ENCODE measurements around the gene CARMIL3.
"Not testable (repeated sequence)": the region's sequence is repeated elsewhere in the genome, so short reads cannot be mapped to it uniquely, and the experiment has no call there.

CARMIL3 gene

DNA sequence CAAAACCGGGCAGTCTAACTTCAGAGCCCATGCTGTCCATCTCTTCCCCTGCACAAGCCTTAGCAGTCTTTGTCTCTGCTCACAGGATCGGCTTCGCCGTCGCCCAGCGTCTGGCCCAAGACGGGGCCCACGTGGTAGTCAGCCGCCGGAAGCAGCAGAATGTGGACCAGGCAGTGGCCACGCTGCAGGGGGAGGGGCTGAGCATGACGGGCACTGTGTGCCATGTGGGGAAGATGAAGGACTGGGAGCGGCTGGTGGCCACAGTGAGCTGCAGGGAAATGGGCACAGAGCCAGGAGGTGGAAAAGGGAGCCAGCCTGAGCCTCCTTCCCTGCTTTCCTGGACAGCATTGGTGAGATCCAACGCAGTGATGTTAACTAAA lies 14.2 kb upstream of the CARMIL3 start:
- DNase-seq: no peak

DNA sequence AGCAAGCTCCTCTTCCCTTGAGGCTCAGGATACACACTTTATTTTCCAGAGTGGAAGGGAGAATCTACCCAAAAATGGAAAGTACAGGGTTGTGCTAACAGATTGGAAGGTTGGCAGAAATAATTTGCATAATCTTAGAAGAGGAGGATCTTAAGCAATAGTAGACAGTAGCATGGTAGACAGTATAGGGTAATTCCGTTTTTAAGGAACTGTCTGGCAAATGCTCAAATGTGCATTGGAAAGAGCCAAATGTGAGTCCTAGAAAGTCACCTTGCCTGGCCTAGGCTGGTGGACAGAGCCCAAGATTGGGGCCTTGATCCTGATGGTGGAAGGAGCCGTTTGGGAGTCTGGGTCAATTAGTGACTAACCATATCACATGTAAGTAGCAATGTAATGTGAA lies 13.1 kb upstream of the CARMIL3 start:
- DNase-seq: peak; percentile 73 to 88 (median 83)

DNA sequence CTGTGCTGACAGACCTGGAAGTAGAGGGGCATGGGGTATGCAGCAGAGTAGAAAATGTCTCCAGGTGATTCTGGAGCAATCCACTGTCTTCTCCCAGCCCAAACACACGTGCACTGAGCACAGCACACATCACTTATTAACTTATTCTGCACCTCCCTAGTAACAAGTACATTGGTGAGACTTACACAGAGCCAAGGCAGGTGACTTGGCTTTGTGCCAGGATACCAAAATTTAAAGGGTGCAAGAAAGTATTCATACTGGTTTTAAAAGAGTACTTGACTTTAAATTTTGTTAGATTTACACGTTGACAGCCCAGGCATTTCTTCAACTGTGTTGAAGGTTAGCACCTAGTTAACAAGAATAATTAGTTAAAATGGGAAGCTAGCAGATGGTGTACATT lies 11.1 kb upstream of the CARMIL3 start:
- DNase-seq: no peak

DNA sequence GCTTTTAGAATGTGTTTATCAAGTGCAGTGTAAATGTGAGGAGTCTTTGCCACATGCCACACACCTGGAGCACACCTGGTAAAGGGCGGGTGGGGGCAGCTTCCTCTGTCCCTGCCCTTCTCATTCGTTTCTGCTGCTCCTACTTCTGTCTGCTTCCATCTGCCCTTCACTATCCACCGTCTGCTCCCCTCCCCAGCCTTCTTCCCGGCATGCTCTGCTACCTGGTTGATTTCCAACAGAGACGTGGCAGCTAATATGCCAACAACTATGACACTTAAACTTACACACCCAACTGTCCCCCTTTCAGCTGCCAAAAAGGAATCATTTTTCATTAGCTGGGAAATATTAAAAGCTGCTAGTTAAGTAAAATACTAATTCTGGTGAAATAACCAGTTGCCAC lies 9.1 kb upstream of the CARMIL3 start:
- DNase-seq: no peak

DNA sequence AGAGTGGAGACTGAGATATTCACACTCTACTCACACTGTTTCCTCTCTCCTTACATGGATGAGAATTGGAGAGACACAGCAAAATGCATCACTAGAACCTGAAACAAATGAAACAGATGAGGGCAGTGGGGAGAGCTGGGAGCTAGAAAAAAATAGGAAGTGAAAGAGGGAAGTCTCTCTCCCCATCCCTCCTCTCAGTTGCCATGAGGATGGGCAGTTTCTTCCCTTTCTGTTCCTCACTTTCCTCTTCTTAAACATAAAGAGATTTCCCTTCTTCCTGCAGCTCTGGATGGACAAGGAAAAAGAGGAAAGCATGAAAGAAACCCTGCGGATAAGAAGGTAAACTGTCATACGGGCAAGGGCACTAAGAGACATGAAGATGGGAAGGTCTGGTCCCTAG lies 2.8 kb upstream of the CARMIL3 start:
- peak; percentile 53 to 66 (median 56) for DNase-seq

DNA sequence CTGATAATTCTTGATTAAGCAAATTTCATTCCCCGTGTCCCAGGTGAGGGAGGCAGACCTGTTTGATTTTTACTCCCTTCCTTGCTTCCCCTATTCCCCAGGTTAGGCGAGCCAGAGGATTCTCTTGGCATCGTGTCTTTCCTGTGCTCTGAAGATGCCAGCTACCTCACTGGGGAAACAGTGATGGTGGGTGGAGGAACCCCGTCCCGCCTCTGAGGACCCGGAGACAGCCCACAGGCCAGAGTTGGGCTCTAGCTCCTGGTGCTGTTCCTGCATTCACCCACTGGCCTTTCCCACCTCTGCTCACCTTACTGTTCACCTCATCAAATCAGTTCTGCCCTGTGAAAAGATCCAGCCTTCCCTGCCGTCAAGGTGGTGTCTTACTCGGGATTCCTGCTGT lies 1.1 kb upstream of the CARMIL3 start:
- not testable (repeated sequence) for DNase-seq

DNA sequence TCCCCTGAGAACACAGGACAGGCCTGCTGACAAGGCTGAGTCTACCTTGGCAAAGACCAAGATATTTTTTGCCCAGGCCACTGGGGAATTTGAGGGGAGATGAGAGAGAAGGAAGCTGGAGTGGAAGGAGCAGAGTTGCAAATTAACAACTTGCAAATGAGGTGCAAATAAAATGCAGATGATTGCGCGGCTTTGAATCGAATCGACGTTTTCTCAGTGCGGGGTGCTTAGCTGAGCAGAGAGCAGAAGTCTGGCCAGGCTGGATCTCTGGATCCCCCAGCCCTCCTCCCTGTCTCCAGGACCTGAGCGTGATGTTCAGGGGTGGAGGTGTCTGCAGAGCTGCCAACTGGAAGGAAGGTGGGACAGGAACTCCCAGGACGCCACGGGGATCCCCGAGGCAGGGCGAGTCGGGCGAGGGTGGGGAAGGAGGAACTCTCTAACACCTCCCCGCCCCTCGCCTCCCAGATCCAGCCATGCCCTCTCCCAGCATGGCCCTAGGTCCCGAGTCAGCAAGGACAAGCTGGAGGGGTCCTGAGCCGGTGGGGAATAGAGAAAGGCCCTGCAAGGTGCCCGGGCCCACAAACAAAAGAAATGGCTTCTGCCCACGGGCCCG lies 527 bp upstream of the CARMIL3 start:
- peak; percentile 42 to 74 (median 43) for DNase-seq

DNA sequence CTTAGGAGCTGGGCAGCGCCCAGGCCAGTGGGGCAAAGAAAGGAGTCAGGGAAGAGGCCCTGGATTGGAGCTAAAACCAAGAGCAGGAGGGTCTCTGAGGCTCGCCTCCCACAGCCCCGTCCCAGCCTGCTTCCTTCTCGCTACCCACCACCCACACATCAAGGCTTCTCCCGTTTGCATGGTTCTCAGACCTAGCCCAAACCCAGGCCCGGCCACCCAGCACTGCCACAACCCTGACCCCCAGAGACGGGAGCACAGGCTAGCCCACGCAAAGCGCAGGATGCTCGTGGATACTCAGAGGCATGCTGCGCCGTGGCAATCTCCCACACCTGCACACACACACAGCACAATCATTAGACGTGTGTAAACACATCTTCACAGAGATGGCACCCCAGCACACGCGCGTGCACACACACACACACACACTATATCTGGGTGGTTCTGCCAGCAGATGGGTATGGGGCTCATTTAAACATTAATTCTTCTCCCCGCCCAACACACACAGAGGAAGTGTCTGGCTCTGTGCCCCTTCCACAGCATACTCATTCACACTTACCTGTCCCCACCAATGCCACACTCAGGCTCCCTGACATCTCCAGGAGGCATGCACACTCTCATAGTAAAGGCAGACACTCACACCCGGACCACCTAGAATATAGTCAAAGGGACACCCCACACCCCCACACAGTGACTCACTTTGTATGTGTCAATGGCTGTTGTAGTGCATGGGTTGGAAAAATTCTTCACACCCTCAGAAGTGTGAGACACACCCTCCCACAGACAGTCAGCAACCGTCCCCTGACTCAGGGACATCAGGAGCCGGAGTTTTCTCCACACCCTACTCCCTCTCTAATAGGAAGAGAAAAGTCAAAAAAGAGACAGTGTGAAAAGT lies 1.1 kb downstream of the CARMIL3 start:
- DNase-seq: peak; percentile 88 to 92 (median 89)

DNA sequence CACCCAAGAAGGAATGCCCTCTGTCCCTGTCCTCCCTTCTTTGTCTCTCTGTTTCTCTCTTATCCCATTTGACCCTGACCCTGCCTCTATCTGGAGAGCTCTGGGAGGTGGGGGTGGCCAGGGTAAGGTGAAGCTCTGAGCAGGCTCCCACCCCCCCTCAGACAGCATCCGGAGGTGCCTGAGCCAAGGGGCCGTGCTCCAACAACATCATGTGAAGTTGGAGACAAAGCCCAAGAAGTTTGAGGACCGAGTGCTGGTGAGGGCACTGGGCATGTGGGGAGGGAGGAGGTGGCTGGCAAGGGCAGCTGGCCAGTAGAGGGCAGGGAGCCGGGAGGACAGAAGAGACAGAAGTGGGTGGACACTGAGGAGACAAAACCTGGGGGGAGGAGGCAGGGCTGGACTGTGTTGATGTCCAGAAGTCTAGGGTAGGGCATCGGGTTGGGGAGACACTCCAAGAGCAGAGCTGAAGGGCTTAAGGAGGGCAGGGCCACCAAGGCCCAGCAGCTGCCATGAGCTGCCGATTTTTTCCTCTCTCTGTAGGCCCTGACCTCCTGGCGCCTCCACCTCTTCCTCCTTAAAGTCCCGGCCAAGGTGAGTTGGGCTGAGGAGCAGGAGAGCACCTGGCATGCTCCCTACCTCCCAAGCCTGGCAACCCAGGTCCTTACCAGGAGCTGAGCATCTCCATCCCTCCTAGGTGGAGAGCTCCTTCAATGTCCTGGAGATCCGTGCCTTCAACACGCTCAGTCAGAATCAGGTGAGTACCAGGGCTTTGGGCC lies 1.9 kb downstream of the CARMIL3 start:
- DNase-seq: peak in 1 of 3 donors; percentile 33

DNA sequence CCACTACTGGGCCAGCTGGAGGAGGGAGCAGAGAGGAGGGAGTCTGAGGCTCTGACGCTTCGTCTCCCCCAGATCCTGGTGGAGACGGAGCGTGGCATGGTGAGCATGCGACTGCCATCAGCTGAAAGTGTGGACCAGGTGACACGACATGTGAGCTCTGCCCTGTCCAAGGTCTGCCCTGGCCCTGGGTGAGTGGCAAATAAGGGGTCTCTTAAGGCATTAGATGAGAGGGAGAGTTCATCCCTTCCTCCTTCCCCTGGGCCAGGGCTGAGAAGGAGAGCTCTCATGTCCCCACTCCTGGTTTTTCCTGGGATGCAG lies 2.5 kb downstream of the CARMIL3 start:
- no peak for DNase-seq

DNA sequence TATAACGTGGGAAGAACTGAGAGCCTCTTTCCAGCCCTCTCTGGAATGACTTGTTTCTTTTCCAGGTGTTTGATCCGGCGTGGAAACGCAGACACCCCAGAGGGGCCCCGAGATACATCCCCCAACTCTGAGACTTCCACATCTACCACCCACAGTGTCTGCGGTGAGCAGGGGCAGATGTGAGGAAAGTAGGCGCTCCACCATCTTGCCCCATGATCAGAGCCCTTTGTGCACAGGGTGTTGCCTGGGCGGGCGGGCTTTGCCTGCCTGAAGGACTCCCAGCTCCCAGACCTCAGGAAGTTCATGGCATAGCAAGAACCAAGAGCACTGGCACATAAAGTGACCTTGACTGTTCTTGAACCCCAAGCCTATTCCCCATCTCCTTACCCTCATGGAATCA lies 2.8 kb downstream of the CARMIL3 start:
- DNase-seq: no peak

DNA sequence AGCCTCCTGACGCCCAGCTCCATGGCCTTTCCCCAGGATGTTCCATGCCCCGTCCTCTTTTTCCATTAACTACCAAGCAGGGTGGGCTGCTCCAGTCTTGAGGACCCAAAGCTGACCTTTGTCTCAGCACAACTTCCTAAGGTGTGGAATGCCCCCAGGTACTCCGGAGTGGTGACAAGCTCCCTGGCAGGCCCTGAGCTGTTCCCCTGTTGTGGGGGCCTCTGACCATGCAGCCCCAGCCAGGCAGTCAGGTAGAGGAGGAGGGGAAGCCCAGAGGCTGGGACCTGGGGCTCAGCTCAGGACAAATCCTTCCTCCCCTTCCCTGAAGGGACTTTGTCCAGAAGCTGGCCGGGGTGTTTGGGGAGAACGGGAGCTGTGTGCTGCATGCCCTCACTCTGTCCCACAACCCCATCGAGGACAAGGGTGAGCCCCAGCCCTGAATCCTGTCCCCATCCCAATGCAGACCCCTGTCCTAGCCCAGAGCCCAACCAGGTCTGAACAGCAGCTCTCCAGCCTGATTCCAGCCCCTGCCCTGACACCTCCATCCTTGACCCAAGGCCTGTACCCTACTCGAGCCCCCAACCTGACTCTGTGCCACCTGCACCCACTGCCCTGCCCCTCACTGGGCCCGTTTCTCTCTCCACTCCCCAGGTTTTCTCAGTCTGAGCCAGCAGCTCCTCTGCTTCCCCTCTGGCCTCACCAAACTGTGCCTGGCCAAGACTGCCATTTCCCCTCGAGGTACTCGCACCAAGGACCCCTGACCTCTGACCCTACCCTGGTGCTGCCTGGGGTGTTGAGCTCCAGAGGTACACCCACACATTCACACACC lies 4.4 kb downstream of the CARMIL3 start:
- DNase-seq: no peak

DNA sequence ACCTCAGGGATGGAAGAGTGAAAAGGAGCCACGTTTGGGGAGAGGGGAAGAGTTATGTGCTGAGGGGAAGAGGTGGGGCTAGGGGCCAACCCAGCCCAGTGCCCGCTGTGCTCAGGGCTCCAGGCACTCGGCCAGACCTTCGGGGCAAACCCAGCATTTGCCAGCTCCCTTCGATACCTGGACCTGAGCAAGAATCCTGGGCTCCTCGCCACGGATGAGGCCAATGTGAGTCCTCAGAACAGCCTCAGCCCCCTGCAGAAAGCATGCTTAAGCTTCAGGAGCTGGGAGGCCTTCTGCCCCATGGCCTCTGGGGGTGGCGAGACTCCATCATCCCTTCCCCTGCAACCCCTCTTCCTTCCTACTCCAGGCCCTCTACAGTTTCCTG lies 5.0 kb downstream of the CARMIL3 start:
- DNase-seq: no peak

DNA sequence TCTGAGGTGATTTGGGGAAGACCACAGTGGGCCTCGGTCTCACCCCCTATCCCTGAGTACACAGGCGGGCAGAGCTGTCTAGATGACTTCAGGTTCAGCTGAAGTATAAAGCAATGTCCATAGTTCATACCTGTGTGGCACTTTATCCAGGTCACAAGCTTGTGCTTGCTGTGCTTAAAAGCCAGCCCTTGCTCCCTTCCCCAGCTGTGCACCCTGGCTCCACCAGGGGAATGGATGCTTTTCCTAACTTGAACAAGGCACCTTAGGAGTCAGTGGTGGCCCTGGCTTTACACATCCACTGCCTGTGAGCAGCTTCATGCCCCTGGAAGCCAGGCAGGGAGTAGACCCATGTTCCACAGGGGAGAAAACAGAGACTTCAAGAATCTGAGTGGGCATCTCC lies 5.5 kb downstream of the CARMIL3 start:
- no peak for DNase-seq

DNA sequence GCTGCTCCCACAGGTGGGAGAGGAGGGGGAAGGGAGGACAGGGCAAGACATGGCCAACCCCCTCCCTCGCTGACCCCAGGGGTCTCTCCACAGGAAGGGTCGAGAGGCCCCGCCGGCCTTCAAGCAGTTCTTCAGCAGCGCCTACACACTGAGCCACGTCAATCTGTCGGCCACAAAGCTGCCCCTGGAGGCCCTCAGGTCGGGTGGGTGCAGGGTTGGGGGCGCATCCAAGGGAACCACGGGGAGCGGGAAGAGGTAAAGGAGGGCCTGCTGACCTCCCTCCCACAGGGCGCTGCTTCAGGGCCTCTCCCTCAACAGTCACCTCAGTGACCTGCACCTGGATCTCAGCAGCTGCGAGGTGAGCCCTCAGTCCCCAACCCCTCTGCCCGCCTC lies 6.1 kb downstream of the CARMIL3 start:
- no peak for DNase-seq

DNA sequence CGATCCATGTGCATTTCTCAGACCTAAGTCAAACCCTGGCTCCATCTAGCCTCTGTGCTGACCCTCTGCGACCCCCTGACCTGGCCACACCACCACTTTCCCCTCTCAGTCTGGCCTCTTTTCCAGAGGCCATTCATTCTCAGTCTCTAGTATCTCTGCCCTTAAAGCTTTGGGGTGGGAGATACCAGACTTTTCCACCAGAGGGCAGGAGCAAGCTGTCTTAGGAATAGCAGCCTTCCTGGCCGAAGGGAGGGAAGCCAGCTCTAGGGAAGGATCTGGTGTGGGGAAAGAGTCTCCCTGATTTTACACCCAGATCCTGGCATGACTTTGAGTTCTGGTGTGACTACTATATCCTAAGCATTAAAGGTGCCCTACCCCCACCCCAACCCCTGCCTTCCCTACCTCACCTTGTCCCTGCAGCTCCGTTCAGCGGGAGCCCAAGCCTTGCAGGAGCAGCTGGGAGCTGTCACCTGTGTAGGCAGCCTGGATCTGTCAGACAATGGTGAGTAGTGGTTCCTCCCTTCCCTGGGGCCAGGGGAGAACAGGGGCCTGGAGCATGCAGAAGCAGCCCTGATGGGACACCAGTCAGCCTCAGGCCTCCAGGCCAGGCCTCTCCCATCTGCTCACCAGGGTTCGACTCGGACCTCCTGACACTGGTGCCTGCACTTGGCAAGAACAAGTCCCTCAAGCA lies 6.6 kb downstream of the CARMIL3 start:
- DNase-seq: peak; percentile 82 to 86 (median 83)

DNA sequence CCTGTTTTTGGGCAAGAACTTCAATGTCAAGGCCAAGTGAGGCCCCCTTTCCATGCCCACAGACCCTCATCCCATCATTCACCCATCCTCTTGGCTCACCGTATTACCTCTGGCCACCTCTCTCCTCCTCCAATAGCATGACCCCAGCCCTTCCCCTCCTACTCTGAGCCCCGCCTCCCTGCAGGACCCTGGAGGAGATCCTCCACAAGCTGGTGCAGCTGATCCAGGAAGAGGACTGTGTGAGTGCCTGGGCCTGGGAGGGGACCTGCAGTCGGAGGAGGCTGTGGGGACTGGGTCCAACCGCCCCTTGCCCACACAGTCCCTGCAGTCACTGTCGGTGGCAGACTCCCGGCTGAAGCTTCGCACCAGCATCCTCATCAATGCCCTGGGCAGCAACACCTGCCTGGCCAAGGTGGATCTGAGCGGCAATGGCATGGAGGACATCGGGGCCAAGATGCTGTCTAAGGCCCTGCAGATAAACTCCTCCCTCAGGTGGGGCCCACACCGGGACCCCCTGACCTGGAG lies 7.2 kb downstream of the CARMIL3 start:
- DNase-seq: no peak

DNA sequence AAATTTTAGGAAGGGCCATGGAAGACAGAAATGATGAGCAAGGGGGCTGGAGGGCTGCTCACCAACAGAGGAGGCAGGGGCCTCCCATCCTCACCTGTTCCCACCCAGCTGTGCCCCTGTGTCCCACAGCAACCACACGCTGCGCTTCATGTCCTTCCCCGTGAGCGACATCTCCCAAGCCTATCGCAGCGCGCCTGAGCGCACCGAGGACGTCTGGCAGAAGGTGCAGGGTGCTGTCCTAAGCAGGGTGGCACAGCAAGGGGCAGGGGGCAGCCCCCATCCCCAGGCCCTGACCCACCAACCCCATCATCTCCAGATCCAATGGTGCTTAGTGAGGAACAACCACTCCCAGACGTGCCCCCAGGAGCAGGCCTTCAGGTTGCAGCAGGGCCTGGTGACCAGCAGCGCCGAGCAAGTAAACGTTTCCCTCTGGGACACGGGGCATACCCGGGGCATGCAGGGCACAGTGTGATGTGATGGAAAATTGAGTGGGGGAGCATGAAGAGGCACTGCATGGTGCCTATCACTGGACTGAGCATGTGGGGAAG lies 8.1 kb downstream of the CARMIL3 start:
- DNase-seq: no peak

DNA sequence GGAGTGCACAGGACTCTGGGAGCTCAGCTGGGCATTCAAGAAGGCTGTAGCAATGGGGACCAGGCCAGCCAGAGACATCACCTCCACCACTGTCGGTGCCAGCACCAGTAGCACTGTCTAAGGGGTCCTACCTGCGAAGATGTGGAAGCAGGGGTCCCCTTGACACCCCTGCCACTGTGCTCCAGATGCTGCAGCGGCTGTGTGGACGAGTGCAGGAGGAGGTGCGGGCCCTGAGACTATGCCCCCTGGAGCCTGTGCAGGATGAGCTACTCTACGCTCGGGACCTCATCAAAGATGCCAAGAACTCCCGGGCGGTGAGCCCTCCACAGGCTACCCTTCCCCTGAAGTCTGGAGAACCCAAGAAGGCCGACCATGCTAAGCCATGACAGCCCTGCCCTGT lies 8.6 kb downstream of the CARMIL3 start:
- DNase-seq: no peak

DNA sequence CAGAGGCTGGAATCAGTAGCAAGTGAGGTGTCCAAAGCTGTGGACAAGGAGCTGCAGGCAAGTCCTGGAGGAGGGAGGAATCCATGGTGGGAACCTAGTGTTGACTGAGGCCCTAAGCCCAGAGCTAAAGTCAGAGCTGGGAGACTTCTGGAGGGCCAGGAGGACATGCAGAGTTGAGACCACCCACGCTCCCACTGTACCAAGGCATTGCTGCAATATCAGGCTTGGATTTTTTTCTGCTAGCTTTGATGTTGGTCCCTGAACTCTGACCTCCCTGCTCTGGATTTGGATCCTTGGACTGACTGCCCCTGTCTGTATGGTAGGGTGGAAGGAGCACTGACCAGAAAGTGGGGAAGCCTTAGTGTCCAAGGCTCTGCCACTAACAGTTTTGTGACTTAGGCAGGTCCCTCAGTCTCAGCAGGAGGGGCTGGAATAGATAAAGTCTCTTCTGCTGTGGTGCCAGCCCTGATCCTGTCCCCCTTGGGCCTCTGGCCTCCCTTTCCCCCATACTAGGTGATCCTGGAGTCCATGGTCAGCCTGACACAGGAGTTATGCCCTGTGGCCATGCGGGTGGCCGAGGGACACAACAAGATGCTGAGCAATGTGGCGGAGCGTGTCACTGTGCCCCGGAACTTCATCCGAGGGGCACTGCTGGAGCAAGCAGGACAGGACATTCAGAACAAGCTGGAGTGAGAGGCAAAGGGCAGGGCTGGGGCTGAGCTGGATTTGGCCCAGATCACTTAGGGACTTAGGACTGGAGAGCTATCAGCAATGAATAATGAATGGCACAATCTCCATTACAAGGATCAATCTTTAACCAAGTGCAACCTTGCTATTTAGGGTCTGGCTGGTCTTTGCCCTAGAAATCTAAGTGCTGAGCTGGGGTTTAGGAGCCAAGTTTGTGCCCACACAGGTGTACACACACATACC lies 9.4 kb downstream of the CARMIL3 start:
- no peak for DNase-seq
